Amniotic stem cell (primary cell): ENCODE results near the gene BIVM.

Experiments used
- DNase-seq: peaks from one replicate; lab custom pipeline; 2025; lab: John Stamatoyannopoulos, UW

The BIVM gene

DNA sequence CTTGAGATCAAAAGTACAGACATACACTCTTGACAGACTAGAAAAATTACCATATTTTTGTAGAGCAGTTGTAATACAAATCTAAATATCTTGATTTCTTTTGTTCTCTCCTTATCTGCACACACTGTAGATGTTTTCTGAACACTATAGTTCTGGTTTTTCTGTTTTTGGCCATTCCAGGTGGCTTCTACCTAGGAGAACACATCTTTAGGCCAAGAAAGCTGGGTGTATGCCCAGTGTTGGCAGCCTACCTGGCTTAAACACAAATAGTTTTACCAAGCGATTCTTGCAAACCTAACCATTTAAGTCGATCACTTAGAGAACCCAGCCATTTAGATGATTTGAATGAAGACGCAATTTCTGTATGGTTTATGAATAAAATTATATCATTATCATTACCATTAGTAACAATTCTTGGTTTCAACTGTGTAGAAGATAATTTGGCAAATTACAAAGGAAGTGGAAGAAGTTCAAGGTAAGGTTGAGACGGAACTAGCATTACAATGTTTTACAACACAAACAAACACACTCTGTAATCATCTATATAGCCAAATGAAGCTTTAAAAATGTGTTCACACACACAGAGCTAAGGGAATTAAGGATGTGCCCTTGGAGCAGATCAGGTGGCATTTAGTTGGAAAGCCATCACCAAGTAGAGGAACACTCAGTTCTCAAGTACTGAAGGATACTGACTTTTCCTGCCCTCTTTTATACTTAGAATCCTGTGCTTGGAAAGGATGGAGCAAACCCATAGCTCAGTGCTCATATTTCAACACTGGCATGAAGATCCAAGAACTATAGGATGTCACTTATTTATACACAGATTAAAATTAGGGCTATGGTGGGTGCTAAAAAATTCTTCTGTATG is 83.1 kb downstream of the BIVM start:
- no peak for DNase-seq
